HepG2 (cell line): Measurements from ENCODE around the gene UBE2C. TPM values are rescaled to one million over a fixed set of nuclear protein-coding genes. Genes with fewer than 3 reads are reported as not detected.

Source experiments
- ARID4A ChIP-seq: sonication (generic); formaldehyde crosslinking; IDR thresholded peaks from 2 replicates; pipeline ENCODE4 v1.5.0; 2020; ENCODE audit warnings: mild to moderate bottlenecking, missing genetic modification reagents, borderline replicate concordance
- ELF1 ChIP-seq: sonication (generic); formaldehyde crosslinking; IDR thresholded peaks from 2 replicates; pipeline ENCODE4 v1.4.0; 2020; ENCODE audit warnings: missing genetic modification reagents
- MAF1 ChIP-seq: sonication (generic); formaldehyde crosslinking; IDR thresholded peaks from 2 replicates; pipeline ENCODE4 v1.5.0; 2020; ENCODE audit warnings: missing genetic modification reagents, borderline replicate concordance
- MED1 ChIP-seq: sonication (generic); formaldehyde crosslinking; IDR thresholded peaks from 2 replicates; pipeline ENCODE4 v1.4.0; 2020; ENCODE audit warnings: missing genetic modification reagents
- NFE2L2 ChIP-seq: fragments of 150-350 bp; IDR thresholded peaks from 2 replicates; pipeline ENCODE4 v1.6.1; 2014; ENCODE audit warnings: low read length
- PREB ChIP-seq: sonication (generic); formaldehyde crosslinking; IDR thresholded peaks from 2 replicates; pipeline ENCODE4 v1.4.0; 2020; ENCODE audit warnings: missing genetic modification reagents
- SRSF4 ChIP-seq: fragments of 200-400 bp; formaldehyde crosslinking; IDR thresholded peaks from one replicate; pipeline ENCODE4 v1.6.1; 2018; ENCODE audit warnings: mild to moderate bottlenecking, low read depth, low read length, moderate library complexity; ENCODE audit not compliant: poor library complexity, severe bottlenecking
- TFE3 ChIP-seq: IDR thresholded peaks from 2 replicates; pipeline ENCODE4 v1.6.1; 2016
- ZNF18 ChIP-seq: sonication (generic); formaldehyde crosslinking; IDR thresholded peaks from 2 replicates; pipeline ENCODE4 v1.8.0; 2022; ENCODE audit warnings: mild to moderate bottlenecking, missing genetic modification reagents; ENCODE audit not compliant: insufficient replicate concordance
- ZNF580 ChIP-seq: IDR thresholded peaks from 2 replicates; pipeline ENCODE4 v1.6.1; 2016; ENCODE audit warnings: low read depth, borderline replicate concordance
- ZNF605 ChIP-seq: sonication (generic); formaldehyde crosslinking; IDR thresholded peaks from 2 replicates; pipeline ENCODE4 v1.8.0; 2022; ENCODE audit warnings: mild to moderate bottlenecking, missing genetic modification reagents
- ZNF646 ChIP-seq: sonication (generic); formaldehyde crosslinking; IDR thresholded peaks from 2 replicates; pipeline ENCODE4 v1.9.0; 2021; ENCODE audit warnings: mild to moderate bottlenecking, missing genetic modification reagents
- polyA plus RNA-seq, 8 experiments: library from polyadenylated mRNA; depleted of rRNA in 3 of 8; stranded (reverse) in 7 of 8; unstranded in 1 of 8; fragments of >200 nt; fragmentation: Illumina TruSeq in 4 of 8; extraction: Trizol in 4 of 8; gene quantifications; 2 replicates each; pipeline versions ENCODE4 v1.2.1 to v1.2.3, GENCODE V29; 2011 to 2016; ENCODE audit warnings: low read depth in 4 of 8, missing spikeins in 1 of 8, mixed read lengths in 1 of 8; ENCODE audit not compliant: insufficient read depth in 1 of 8
- total RNA-seq, 5 experiments: library from RNA; depleted of rRNA; stranded (reverse); fragments of >200 nt; fragmentation: Illumina TruSeq; extraction: Trizol; gene quantifications; 2 replicates each; pipeline ENCODE4 v1.2.3, GENCODE V29; 2016; ENCODE audit warnings: low read depth in 1 of 5

UBE2C gene
- total and polyA plus RNA-seq, 2 of the 13 experiments (the other 11 are each of a cell fraction or from before 2014, with no cell fraction given) = 100 to 123 TPM

- TF ChIP-seq ARID4A = peak; percentile 54; the same call in 1 of the 2 replicates
- TF ChIP-seq SRSF4 = no peak
- TF ChIP-seq ZNF18 (CRISPR knock-in tag) = no peak
- TF ChIP-seq ZNF580 = peak; percentile 26; the same call in 1 of the 2 replicates
- TF ChIP-seq ZNF605 (CRISPR knock-in tag) = no peak
- 0 out of 2 replicates have a peak, but pooled peaks have one; percentile 43 for TF ChIP-seq MAF1 (CRISPR knock-in tag)
- no peak for TF ChIP-seq ZNF646 (CRISPR knock-in tag)
- peak; percentile 54 for TF ChIP-seq MED1 (CRISPR knock-in tag)
- 0 out of 2 replicates have a peak, but pooled peaks have one; percentile 22 for TF ChIP-seq NFE2L2
- TF ChIP-seq PREB (CRISPR knock-in tag) = no peak
- TF ChIP-seq TFE3 (CRISPR knock-in tag) = 0 out of 2 replicates have a peak, but pooled peaks have one; percentile 50
- peak; percentile 42; the same call in 1 of the 2 replicates for TF ChIP-seq ELF1 (CRISPR knock-in tag)
These were observed 13.4 kb upstream of the UBE2C start (continued) for GRCh38 chr20:45798935-45799642.
